ENCODE data around the gene DGKB. TPM values are rescaled to one million over a fixed set of nuclear protein-coding genes. Genes with fewer than 3 reads are reported as not detected.

The DGKB gene
- total RNA-seq, 4 donors from 2014 or later = 0.27 to 0.88 (median 0.76) TPM; not detected in 1

DNA sequence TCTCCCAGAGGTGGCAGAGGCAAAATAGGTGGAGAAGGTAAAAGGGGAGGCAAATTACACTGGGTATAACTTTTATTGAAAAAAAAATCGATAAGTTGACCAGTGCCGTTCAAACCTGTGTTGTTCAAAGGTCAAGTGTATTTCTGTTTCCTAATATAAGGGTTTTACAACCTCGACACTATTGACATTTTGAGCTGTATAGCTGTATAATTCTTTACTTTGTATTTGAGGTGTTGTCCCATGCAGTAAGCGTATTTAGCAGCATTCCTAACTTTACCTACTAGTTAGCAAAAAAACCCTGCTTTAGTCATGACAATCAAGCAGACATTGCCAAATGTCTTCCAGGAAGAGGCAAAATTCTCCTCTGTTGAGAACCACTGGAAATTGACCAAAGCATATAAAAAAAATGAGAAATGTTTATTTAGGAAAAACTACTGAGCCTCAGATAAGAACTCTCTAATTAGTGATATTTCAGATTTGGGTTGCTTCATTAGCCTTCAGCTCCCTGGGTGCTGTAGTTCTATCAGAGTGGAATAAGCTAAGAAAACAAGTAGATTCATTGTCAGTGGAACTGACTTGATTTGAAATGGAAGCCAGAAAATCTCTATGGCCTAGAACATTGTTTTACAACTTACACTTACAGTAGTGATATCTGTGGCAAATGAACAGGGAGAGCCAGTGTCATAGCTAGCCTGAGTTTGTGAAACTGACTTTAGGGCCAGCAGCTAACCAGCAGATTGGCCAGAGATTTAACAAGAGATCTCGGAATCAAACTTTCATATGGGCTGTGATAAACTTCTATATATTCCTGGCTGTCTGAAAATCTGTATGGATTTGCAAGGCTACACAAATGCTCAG is 331.6 kb downstream of the DGKB start:
- Histone ChIP-seq H3K4me1 (no peaks in the 10 kb centered on the region), H3K27me3 (no peaks in the 10 kb centered on the region), H3K36me3 (no peaks in the 10 kb centered on the region), H3K9me3 (no peaks in the 10 kb centered on the region), H3K4me3 (no peak overlapping the region), H3K27ac (no peak overlapping the region)
- no peak for TF ChIP-seq POLR2A (IDR thresholded peaks at IDR 0.05)
- TF ChIP-seq, protein P1, sequence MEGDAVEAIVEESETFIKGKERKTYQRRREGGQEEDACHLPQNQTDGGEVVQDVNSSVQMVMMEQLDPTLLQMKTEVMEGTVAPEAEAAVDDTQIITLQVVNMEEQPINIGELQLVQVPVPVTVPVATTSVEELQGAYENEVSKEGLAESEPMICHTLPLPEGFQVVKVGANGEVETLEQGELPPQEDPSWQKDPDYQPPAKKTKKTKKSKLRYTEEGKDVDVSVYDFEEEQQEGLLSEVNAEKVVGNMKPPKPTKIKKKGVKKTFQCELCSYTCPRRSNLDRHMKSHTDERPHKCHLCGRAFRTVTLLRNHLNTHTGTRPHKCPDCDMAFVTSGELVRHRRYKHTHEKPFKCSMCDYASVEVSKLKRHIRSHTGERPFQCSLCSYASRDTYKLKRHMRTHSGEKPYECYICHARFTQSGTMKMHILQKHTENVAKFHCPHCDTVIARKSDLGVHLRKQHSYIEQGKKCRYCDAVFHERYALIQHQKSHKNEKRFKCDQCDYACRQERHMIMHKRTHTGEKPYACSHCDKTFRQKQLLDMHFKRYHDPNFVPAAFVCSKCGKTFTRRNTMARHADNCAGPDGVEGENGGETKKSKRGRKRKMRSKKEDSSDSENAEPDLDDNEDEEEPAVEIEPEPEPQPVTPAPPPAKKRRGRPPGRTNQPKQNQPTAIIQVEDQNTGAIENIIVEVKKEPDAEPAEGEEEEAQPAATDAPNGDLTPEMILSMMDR (IDR thresholded peaks at IDR 0.05) = no peak
- DNase-seq = no peak

DNA sequence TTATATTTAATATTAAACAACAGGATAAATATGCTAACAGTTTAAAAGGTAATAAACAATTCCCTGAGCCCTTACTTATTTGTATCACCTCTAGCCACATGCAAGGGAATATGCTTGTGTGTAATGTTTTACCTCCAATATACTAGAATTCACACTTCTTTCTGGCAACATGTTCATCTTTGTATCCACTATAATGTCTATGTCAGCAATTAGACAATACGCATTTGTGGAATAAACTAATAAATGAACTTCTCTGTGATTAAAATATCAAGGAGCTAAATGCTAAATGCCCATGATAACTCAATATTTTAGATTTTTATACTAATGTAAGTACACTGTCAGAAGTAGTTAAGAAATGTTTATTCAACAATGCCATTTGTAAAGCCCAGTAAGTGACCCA is 350.5 kb downstream of the DGKB start:
- no peak for DNase-seq

DNA sequence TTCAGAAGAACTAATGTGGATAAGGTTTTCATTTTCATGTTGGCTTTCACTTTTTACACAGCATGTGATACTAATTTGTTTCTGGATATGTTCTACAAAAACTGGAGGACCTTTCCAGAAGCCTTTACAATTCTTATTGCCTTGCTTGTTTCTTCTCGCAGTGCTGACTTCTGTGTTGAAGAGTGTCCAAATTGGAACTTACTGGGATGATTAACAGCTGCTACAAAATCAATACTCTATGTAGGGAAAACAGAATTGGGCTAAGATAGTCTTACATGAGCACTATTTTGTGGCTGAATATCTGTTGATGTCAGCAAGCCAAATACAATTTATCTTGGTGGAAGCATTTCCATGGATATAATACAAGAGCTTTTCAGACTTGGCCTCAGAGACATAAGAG is 351.2 kb downstream of the DGKB start:
- Histone ChIP-seq H3K36me3 (no peaks in the 10 kb centered on the region), H3K9me3 (no peaks in the 10 kb centered on the region), H3K4me3 (no peak overlapping the region), H3K4me1 (no peaks in the 10 kb centered on the region), H3K27me3 (no peaks in the 10 kb centered on the region), H3K27ac (no peak overlapping the region)
- no peak for TF ChIP-seq POLR2A (IDR thresholded peaks at IDR 0.05)
- TF ChIP-seq, protein P1 (IDR thresholded peaks at IDR 0.05) = no peak
- DNase-seq = no peak

More for the DNA sequence above, 350.5 kb downstream of the DGKB start:
- H3K4me1 ChIP-seq = no peaks in the 10 kb centered on the region
- no peaks in the 10 kb centered on the region for H3K36me3 ChIP-seq
- H3K27me3 ChIP-seq = no peaks in the 10 kb centered on the region
- TF ChIP-seq POLR2A (IDR thresholded peaks at IDR 0.05) = no peak
- TF ChIP-seq, protein P1 (IDR thresholded peaks at IDR 0.05) = no peak
- H3K9me3 ChIP-seq = no peaks in the 10 kb centered on the region
- no peak overlapping the region for H3K27ac ChIP-seq
- no peak overlapping the region for H3K4me3 ChIP-seq

DNA sequence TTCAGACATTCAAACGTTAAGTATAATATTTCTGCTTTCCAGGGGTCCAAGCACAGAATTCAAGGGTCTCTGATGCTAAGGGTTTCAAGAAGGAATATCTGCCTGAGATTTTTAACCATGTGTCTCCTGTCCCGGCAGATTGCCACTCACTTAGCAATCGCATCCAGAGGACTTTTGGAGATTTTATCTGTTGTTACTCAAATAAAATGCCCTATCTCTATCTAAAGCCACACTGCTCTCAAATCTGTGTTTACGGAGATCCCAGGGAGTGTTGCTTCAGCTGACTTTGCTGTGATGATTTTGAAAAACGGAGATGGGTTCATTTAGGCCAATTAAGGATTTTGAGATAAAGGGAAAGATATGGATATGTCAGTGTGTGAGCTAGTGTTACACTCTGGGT is 359.9 kb downstream of the DGKB start:
- H3K27ac ChIP-seq = no peak overlapping the region
- no peaks in the 10 kb centered on the region for H3K4me1 ChIP-seq
- H3K9me3 ChIP-seq = no peaks in the 10 kb centered on the region
- DNase-seq = no peak
- H3K36me3 ChIP-seq = no peaks in the 10 kb centered on the region
- H3K27me3 ChIP-seq = no peaks in the 10 kb centered on the region
- H3K4me3 ChIP-seq = no peak overlapping the region
- TF ChIP-seq, protein P1 (IDR thresholded peaks at IDR 0.05) = no peak
- TF ChIP-seq POLR2A (IDR thresholded peaks at IDR 0.05) = no peak

DNA sequence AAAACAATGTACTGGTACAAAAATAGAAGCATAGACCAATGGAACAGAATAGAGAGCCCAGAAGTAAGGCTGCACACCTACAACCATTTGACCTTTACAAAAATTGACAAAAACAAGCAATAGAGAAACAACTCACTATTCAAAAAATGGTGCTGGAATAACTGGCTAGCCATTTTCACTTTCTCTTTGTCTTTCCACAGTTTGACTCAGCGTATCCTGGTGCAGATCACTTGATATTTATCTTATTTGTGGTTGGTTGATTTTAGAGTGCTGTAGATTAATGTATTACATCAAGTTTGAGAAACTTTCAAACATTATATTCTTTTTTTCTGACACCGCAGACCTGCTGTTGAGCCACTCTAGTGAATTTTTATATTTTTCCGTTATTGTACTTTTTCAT is 381.4 kb downstream of the DGKB start:
- no peak for DNase-seq
- Histone ChIP-seq H3K27me3 (no peaks in the 10 kb centered on the region), H3K27ac (no peak overlapping the region), H3K9me3 (no peaks in the 10 kb centered on the region), H3K4me1 (no peaks in the 10 kb centered on the region), H3K36me3 (no peaks in the 10 kb centered on the region), H3K4me3 (no peak overlapping the region)
- TF ChIP-seq, protein P1 (IDR thresholded peaks at IDR 0.05) = no peak
- TF ChIP-seq POLR2A (IDR thresholded peaks at IDR 0.05) = no peak
